Liver (tissue), 9 donors: Measurements from ENCODE around the gene SNX5. TPM values are rescaled to one million over a fixed set of nuclear protein-coding genes. Genes with fewer than 3 reads are reported as not detected.

Source experiments
- DNase-seq: peaks from one replicate; pipeline ENCODE4 v3.0.0-alpha.2; 2017; ENCODE audit warnings: low spot score
- H3K27ac ChIP-seq, 2 donors: one replicate each; pipeline ENCODE4 v1.7.0; 2013; ENCODE audit warnings: inconsistent platforms in 2 of 2, low read length in 2 of 2, control low read depth in 1 of 2, low read depth in 1 of 2, mild to moderate bottlenecking in 1 of 2
- H3K27me3 ChIP-seq, 4 donors: one replicate each; pipeline versions ENCODE4 v1.6.1 to v1.7.0; 2013; ENCODE audit warnings: low read length in 3 of 4, inconsistent platforms in 1 of 4, mild to moderate bottlenecking in 1 of 4, moderate library complexity in 1 of 4; ENCODE audit not compliant: control insufficient read depth in 4 of 4, insufficient read depth in 4 of 4
- H3K36me3 ChIP-seq, 4 donors: one replicate each; pipeline versions ENCODE4 v1.6.1 to v1.7.0; 2013; ENCODE audit warnings: low read length in 3 of 4, mild to moderate bottlenecking in 3 of 4, low read depth in 1 of 4, moderate library complexity in 1 of 4; ENCODE audit not compliant: control insufficient read depth in 4 of 4, insufficient read depth in 3 of 4
- H3K4me1 ChIP-seq, 4 donors: one replicate each; pipeline versions ENCODE4 v1.6.1 to v1.7.0; 2013; ENCODE audit warnings: low read length in 3 of 4, mild to moderate bottlenecking in 3 of 4, moderate library complexity in 1 of 4; ENCODE audit not compliant: control insufficient read depth in 4 of 4, insufficient read depth in 4 of 4
- H3K4me3 ChIP-seq, 3 donors: one replicate each; pipeline versions ENCODE4 v1.6.1 to v1.7.0; 2013; ENCODE audit warnings: low read length in 3 of 3, control low read depth in 1 of 3, low read depth in 1 of 3, mild to moderate bottlenecking in 1 of 3
- H3K9ac ChIP-seq, 2 donors: one replicate each; pipeline ENCODE4 v1.7.0; 2013; ENCODE audit warnings: low read length in 2 of 2, mild to moderate bottlenecking in 2 of 2, moderate library complexity in 2 of 2, control low read depth in 1 of 2, low read depth in 1 of 2
- H3K9me3 ChIP-seq, 4 donors: one replicate each; pipeline versions ENCODE4 v1.6.1 to v1.7.0; 2013; ENCODE audit warnings: low read length in 3 of 4; ENCODE audit not compliant: control insufficient read depth in 4 of 4
- EGR1 ChIP-seq, 2 donors: IDR thresholded peaks; 2 replicates each; pipeline ENCODE4 v1.6.1; 2016 to 2018; ENCODE audit warnings: antibody characterized with exemption in 2 of 2, low read depth in 2 of 2
- FOXA1 ChIP-seq: IDR thresholded peaks from 2 replicates; pipeline ENCODE4 v1.6.1; 2016; ENCODE audit warnings: antibody characterized with exemption
- FOXA2 ChIP-seq: IDR thresholded peaks from 2 replicates; pipeline ENCODE4 v1.6.1; 2016; ENCODE audit warnings: antibody characterized with exemption
- GABPA ChIP-seq, 2 donors: IDR thresholded peaks in 1 of 2; conservative IDR thresholded peaks in 1 of 2; 2 replicates each; pipeline ENCODE4 v1.6.1; 2016; ENCODE audit warnings: antibody characterized with exemption in 2 of 2, mild to moderate bottlenecking in 1 of 2, moderate library complexity in 1 of 2
- HNF4A ChIP-seq, 2 donors: conservative IDR thresholded peaks; 2 replicates each; pipeline ENCODE4 v1.6.1; 2016; ENCODE audit warnings: antibody characterized with exemption in 2 of 2, mild to moderate bottlenecking in 2 of 2
- HNF4G ChIP-seq: IDR thresholded peaks from 2 replicates; pipeline ENCODE4 v1.6.1; 2016; ENCODE audit warnings: antibody characterized with exemption
- JUND ChIP-seq, 2 donors: IDR thresholded peaks; 2 replicates each; pipeline ENCODE4 v1.6.1; 2016; ENCODE audit warnings: antibody characterized with exemption in 2 of 2
- MAX ChIP-seq: IDR thresholded peaks from 2 replicates; pipeline ENCODE4 v1.6.1; 2016; ENCODE audit warnings: antibody characterized with exemption
- NR2F2 ChIP-seq: IDR thresholded peaks from 2 replicates; pipeline ENCODE4 v1.6.1; 2016; ENCODE audit warnings: antibody characterized with exemption
- RAD21 ChIP-seq, 2 donors: IDR thresholded peaks; 2 replicates each; pipeline ENCODE4 v1.6.1; 2016; ENCODE audit warnings: antibody characterized with exemption in 2 of 2, mild to moderate bottlenecking in 2 of 2
- REST ChIP-seq: IDR thresholded peaks from 2 replicates; pipeline ENCODE4 v1.6.1; 2016; ENCODE audit warnings: antibody characterized with exemption, mild to moderate bottlenecking
- RXRA ChIP-seq, 2 donors: IDR thresholded peaks; 2 replicates each; pipeline ENCODE4 v1.6.1; 2017 to 2018; ENCODE audit warnings: antibody characterized with exemption in 2 of 2, mild to moderate bottlenecking in 1 of 2
- SP1 ChIP-seq: IDR thresholded peaks from 2 replicates; pipeline ENCODE4 v1.6.1; 2018; ENCODE audit warnings: antibody characterized with exemption, mild to moderate bottlenecking
- TAF1 ChIP-seq: conservative IDR thresholded peaks from 2 replicates; pipeline ENCODE4 v1.6.1; 2016; ENCODE audit warnings: antibody characterized with exemption, mild to moderate bottlenecking
- YY1 ChIP-seq: IDR thresholded peaks from 2 replicates; pipeline ENCODE4 v1.6.1; 2016; ENCODE audit warnings: antibody characterized with exemption, mild to moderate bottlenecking
- ZBTB33 ChIP-seq: IDR thresholded peaks from 2 replicates; pipeline ENCODE4 v1.6.1; 2016; ENCODE audit warnings: antibody characterized with exemption
- WGBS: extraction: QIAGEN DNeasy Blood & Tissue Kit; methylation state at CpG from one replicate; pipeline ENCODE4 v1.1.7; 2013; 5-methylcytosine and 5-hydroxymethylcytosine counted together
- polyA plus RNA-seq, 2 donors: library from polyadenylated mRNA; stranded (reverse) in 1 of 2; unstranded in 1 of 2; fragments of 200-250 nt in 1 of 2; fragments of >200 nt in 1 of 2; fragmentation: Nextera tagmentation in 1 of 2; extraction: Ambion mirVana in 1 of 2; gene quantifications; one replicate each; pipeline versions ENCODE4 v1.2.1 to v1.2.3, GENCODE V29; 2013 to 2015
- total RNA-seq, 2 donors: library from RNA; depleted of rRNA; stranded (reverse); fragments of >200 nt; gene quantifications; one replicate each; pipeline ENCODE4 v1.2.3, GENCODE V29; 2014
- TF ChIP-seq, protein P1 (sequence below): IDR thresholded peaks from 2 replicates; pipeline ENCODE4 v1.6.1; 2016; ENCODE audit warnings: antibody characterized with exemption
- TF ChIP-seq, protein P2 (sequence below): fragments of 150-350 bp; IDR thresholded peaks from 2 replicates; pipeline ENCODE4 v1.5.1; 2017; ENCODE audit warnings: improper control_type of control experiment, low read depth, low read length; ENCODE audit not compliant: missing input control
- donor health status: healthy.
- donor health status: healthy.
- donor health status: healthy.
- donor health status: healthy.
- donor health status: healthy.

The SNX5 gene
- total and polyA plus RNA-seq, 4 donors: 32.8 to 77.8 (median 46.2) TPM

DNA sequence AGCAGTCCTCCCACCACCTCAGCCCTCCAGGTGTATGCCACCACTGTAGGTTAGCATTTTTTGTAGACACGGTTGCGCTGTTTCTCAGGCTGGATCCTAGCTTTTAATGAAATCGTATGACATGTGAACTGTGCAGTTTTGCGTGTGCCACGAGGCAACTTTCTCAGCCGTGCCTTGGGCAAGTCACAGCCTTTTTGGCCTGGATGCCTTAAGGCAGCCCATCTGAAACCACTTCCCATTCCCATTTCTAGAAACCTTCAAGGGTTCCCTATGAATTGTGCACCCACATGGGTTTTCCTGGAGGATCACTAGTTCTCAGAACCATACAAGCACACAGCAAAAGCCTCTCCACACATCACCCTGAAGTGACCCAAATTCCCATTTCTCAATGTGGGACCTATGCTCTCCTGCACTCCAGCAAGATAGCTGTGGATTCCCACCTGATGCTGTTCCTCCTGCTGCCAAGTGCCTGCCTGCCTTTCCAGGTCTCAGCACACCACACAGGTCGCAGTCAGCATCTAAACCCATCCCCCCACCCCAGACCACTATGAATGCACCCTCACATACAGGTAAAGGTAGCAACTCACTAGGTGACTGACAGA lies 28.9 kb downstream of the SNX5 start:
- WGBS: 70% methylated on average over 7 of the region's 7 CpGs
- Histone ChIP-seq H3K36me3 (peaks cover 0 to 26% (median 15%) of the 10 kb centered on the region in 4 donors), H3K9me3 (no peaks in the 10 kb centered on the region), H3K4me3 (no peak overlapping the region), H3K27ac (peak overlapping the region in 1 of 2 donors; percentile 52), H3K27me3 (no peaks in the 10 kb centered on the region), H3K9ac (no peak overlapping the region), H3K4me1 (peaks cover 0 to 17% (median 3%) of the 10 kb centered on the region in 4 donors)
- TF ChIP-seq, protein P1, sequence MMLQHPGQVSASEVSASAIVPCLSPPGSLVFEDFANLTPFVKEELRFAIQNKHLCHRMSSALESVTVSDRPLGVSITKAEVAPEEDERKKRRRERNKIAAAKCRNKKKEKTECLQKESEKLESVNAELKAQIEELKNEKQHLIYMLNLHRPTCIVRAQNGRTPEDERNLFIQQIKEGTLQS: no peak
- TF ChIP-seq EGR1 (IDR thresholded peaks at IDR 0.05; ENCODE audit: low read depth in 2 of 2): no peak
- TF ChIP-seq HNF4A (conservative IDR thresholded peaks at IDR 0.05): no peak
- no peak for TF ChIP-seq HNF4G
- TF ChIP-seq FOXA1: no peak
- TF ChIP-seq YY1: no peak
- no peak for TF ChIP-seq FOXA2
- TF ChIP-seq, protein P2, sequence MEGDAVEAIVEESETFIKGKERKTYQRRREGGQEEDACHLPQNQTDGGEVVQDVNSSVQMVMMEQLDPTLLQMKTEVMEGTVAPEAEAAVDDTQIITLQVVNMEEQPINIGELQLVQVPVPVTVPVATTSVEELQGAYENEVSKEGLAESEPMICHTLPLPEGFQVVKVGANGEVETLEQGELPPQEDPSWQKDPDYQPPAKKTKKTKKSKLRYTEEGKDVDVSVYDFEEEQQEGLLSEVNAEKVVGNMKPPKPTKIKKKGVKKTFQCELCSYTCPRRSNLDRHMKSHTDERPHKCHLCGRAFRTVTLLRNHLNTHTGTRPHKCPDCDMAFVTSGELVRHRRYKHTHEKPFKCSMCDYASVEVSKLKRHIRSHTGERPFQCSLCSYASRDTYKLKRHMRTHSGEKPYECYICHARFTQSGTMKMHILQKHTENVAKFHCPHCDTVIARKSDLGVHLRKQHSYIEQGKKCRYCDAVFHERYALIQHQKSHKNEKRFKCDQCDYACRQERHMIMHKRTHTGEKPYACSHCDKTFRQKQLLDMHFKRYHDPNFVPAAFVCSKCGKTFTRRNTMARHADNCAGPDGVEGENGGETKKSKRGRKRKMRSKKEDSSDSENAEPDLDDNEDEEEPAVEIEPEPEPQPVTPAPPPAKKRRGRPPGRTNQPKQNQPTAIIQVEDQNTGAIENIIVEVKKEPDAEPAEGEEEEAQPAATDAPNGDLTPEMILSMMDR: no peak
- TF ChIP-seq SP1: no peak
- no peak for TF ChIP-seq MAX
- no peak for TF ChIP-seq REST
- TF ChIP-seq JUND (IDR thresholded peaks at IDR 0.05): no peak
- no peak for TF ChIP-seq RAD21 (IDR thresholded peaks at IDR 0.05)
- TF ChIP-seq RXRA (IDR thresholded peaks at IDR 0.05): no peak
- no peak for TF ChIP-seq ZBTB33
- no peak for TF ChIP-seq NR2F2
- no peak for TF ChIP-seq GABPA (IDR thresholded peaks at IDR 0.05 in 1 of 2, conservative IDR thresholded peaks at IDR 0.05 in 1 of 2)
- TF ChIP-seq TAF1: no peak
- DNase-seq: no peak
